ENCODE data around the gene ZIC4. TPM values are rescaled to one million over a fixed set of nuclear protein-coding genes. Genes with fewer than 3 reads are reported as not detected.

The ZIC4 gene
- total RNA-seq, 2 donors from 2014 or later: not detected

DNA sequence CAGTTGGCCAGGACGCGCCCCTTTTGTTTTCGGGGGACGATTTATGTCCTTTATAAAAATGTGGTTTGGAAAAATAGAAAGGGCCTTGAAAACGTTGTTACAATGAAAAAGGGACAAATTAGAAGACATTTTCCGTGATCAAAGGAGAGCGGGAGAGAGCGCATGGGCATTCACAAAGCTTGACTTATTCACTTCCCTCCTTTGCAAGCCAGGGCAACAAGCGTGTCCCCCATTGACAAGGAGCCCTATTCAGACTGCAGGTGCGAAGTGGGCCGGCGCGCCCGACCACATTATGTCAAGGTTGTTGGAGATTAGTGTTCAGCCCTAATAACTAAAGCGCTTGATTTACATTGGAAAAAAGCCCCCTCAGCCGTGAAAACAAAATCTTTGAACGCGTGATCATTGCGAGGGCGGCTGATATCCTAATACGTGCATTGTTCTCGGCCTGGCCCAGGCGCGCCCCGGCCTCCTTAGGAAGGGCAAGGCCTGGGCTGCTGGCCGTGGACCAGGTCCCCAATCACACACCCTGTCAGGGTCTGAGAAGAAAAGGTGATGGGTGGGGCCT lies 25.9 kb downstream of the ZIC4 start:
- Histone ChIP-seq H3K4me3 (no peak overlapping the region), H3K9me3 (no peaks in the 10 kb centered on the region), H3K27ac (no peak overlapping the region), H3K4me1 (no peaks in the 10 kb centered on the region), H3K36me3 (no peaks in the 10 kb centered on the region), H3K27me3 (peaks cover 31 to 39% of the 10 kb centered on the region in 2 donors)
- peak; percentile 28 for DNase-seq (ENCODE audit: low spot score)
- TF ChIP-seq, protein P1, sequence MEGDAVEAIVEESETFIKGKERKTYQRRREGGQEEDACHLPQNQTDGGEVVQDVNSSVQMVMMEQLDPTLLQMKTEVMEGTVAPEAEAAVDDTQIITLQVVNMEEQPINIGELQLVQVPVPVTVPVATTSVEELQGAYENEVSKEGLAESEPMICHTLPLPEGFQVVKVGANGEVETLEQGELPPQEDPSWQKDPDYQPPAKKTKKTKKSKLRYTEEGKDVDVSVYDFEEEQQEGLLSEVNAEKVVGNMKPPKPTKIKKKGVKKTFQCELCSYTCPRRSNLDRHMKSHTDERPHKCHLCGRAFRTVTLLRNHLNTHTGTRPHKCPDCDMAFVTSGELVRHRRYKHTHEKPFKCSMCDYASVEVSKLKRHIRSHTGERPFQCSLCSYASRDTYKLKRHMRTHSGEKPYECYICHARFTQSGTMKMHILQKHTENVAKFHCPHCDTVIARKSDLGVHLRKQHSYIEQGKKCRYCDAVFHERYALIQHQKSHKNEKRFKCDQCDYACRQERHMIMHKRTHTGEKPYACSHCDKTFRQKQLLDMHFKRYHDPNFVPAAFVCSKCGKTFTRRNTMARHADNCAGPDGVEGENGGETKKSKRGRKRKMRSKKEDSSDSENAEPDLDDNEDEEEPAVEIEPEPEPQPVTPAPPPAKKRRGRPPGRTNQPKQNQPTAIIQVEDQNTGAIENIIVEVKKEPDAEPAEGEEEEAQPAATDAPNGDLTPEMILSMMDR (IDR thresholded peaks at IDR 0.05): no peak

DNA sequence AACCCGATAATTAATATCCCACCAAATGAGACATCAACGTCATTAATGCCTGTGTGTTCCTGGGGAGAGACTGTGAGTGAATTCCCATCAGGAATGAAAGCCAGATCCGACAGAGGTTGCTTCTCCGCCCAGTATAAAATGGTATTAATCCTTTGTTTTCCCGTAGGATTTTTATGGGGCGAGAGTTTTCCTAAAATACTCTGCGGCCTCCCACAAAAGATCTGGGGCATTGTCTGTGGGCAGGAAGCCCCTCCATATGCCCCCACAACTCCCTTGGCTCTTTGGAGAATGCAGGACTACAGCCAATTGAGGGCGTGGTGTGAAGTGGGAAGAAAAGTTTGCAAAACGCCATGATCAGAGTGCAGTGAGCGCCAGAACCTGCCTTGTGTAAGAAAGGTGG lies 26.7 kb downstream of the ZIC4 start:
- Histone ChIP-seq H3K27me3 (peaks cover 26 to 33% of the 10 kb centered on the region in 2 donors), H3K4me1 (no peaks in the 10 kb centered on the region), H3K36me3 (no peaks in the 10 kb centered on the region), H3K9me3 (no peaks in the 10 kb centered on the region), H3K27ac (no peak overlapping the region), H3K4me3 (no peak overlapping the region)
- no peak for DNase-seq (ENCODE audit: low spot score)
- TF ChIP-seq, protein P1 (IDR thresholded peaks at IDR 0.05): no peak

DNA sequence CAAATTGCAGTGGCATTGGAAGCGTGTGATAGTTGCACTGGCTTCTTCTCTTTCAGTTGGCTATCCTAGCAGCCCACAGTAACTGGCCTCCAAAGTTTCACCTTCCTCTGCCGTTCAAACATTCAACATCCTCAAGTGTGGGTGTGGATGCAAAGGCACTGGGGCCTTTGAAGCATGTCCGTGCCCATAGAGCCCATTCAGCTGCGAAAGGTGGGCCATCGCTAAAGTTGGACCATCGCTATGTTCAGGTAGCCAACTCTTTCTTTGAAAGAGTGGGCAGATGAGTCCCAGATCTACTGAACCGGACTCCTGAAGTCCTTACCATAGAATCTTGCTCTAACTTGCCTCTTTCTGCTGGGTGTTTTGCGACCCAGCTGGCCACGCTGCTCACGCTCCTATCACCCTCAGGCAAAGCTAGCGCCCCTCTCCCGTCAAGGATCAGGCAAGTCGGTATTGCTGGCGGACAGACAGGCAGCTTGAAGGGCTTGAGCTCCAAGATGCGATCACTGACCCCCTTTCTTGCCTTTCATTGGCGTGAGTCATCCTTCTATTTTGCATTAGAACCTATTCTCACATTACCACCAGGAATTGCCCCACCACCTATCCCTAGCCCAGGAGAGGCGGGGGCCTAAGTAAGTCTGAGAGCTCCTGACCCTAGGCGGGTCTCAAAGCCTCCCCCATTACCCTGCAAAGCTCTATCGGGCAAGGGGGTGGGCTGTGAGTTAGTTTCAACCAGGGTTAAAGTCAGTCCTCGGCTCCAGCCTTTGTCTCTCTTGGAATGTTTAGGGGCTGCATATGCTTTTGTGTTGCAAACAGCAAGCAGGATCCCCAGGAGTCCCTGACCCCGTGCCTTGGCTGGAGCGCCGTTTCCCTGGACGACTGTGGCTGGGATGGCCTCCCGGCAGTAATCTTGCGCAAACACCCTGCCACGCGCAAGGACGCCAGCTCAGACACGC lies 28.7 kb downstream of the ZIC4 start:
- H3K27me3 ChIP-seq: peaks cover 25% of the 10 kb centered on the region in 2 donors
- H3K9me3 ChIP-seq: no peaks in the 10 kb centered on the region
- no peak overlapping the region for H3K27ac ChIP-seq
- H3K4me1 ChIP-seq: no peaks in the 10 kb centered on the region
- no peak overlapping the region for H3K4me3 ChIP-seq
- no peaks in the 10 kb centered on the region for H3K36me3 ChIP-seq
- TF ChIP-seq, protein P1 (IDR thresholded peaks at IDR 0.05): no peak
- peak; percentile 46 for DNase-seq (ENCODE audit: low spot score)

DNA sequence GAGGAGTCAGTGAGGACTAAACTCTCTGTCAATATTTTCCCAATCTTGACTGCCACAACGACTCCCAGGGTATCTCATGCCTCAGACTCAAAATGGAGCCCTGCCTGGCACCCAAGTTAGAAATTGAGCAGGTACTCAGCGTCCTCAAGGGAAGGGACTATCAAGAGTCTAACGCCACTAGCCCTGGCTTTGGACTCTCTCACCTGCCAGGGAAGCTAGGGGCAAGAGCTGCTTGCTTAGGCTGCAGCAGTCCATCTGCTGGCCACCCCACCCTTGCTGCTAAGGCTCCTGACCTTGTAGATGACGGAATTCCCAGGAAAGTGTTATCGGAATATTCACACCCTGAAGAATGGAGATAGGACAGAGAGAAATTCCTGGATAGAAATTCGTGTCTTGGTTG lies 33.0 kb downstream of the ZIC4 start:
- no peaks in the 10 kb centered on the region for H3K4me1 ChIP-seq
- peaks cover 32% of the 10 kb centered on the region in 2 donors for H3K27me3 ChIP-seq
- no peaks in the 10 kb centered on the region for H3K9me3 ChIP-seq
- no peak overlapping the region for H3K4me3 ChIP-seq
- no peak overlapping the region for H3K27ac ChIP-seq
- H3K36me3 ChIP-seq: no peaks in the 10 kb centered on the region
- peak; percentile 7 for DNase-seq (ENCODE audit: low spot score)
- TF ChIP-seq, protein P1 (IDR thresholded peaks at IDR 0.05): no peak

DNA sequence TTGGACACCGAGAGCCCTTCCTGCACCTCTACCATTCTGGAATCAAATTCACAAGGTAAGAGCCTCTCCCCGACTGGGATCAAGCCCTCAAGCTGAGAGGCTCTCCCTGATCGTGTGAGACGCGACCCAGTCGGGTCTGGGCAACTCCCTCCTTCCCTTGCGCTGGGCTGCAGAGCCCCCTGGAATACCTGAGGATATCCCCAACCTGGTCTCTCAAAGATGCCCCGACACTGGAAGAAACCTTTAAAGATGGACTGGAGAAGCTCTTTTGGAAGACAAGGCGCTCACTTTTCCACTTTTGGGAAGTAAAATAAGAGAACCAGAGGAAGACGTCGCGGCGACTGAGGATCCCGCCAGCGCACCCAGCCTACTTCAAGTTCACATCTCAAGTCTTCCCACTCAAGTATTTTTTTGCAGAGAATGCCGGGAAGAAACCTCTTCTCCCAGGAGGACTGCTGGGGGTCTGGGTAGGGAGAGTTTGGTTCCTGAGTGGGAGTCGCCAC lies 33.8 kb downstream of the ZIC4 start:
- no peak for DNase-seq (ENCODE audit: low spot score)
- H3K27me3 ChIP-seq: peaks cover 32 to 34% of the 10 kb centered on the region in 2 donors
- no peaks in the 10 kb centered on the region for H3K9me3 ChIP-seq
- H3K36me3 ChIP-seq: no peaks in the 10 kb centered on the region
- TF ChIP-seq, protein P1 (IDR thresholded peaks at IDR 0.05): no peak
- H3K4me1 ChIP-seq: no peaks in the 10 kb centered on the region
- no peak overlapping the region for H3K4me3 ChIP-seq
- no peak overlapping the region for H3K27ac ChIP-seq

Measured in right atrium auricular region (tissue), 2 donors.